Type B pancreatic cell (in vitro differentiated cells): Measurements from ENCODE around the gene TLR7. TPM values are rescaled to one million over a fixed set of nuclear protein-coding genes. Genes with fewer than 3 reads are reported as not detected.

Experiments used
- DNase-seq: peaks from one replicate; pipeline ENCODE4 v3.0.0; 2021; ENCODE audit warnings: mixed read lengths; ENCODE audit not compliant: unreplicated experiment; ENCODE audit errors: extremely low spot score
- H3K27ac Mint-ChIP-seq: 2 replicates; pipeline ENCODE4 v1.8.0; 2021; ENCODE audit warnings: mild to moderate bottlenecking, mixed read lengths
- H3K27me3 Mint-ChIP-seq: 2 replicates; pipeline ENCODE4 v1.8.0; 2021; ENCODE audit warnings: mixed read lengths
- H3K36me3 Mint-ChIP-seq: 2 replicates; pipeline ENCODE4 v1.8.0; 2021; ENCODE audit warnings: mixed read lengths
- H3K4me1 Mint-ChIP-seq: one replicate; pipeline ENCODE4 v1.8.0; 2021; ENCODE audit warnings: mixed read lengths; ENCODE audit not compliant: unreplicated experiment
- H3K4me3 Mint-ChIP-seq: 2 replicates; pipeline ENCODE4 v1.8.0; 2021; ENCODE audit warnings: mild to moderate bottlenecking, mixed read lengths
- H3K9me3 Mint-ChIP-seq: 2 replicates; pipeline ENCODE4 v1.8.0; 2021; ENCODE audit warnings: mixed read lengths
- total RNA-seq: library from RNA; stranded (reverse); gene quantifications from 2 replicates; pipeline ENCODE4 v1.2.1, GENCODE V29; 2021; ENCODE audit warnings: low replicate concordance
- TF ChIP-seq, protein P1 (sequence below): fragments of 200-600 bp; sonication (generic); conservative IDR thresholded peaks from 2 replicates; pipeline ENCODE4 v1.5.0; 2021; ENCODE audit warnings: antibody characterized with exemption, mild to moderate bottlenecking

Gene TLR7
- total RNA-seq, 1 donor from 2014 or later = 0.05 TPM

- H3K4me1 Mint-ChIP-seq = no peaks in the 10 kb centered on the region
- no peak overlapping the region for H3K27ac Mint-ChIP-seq
- TF ChIP-seq, protein P1, sequence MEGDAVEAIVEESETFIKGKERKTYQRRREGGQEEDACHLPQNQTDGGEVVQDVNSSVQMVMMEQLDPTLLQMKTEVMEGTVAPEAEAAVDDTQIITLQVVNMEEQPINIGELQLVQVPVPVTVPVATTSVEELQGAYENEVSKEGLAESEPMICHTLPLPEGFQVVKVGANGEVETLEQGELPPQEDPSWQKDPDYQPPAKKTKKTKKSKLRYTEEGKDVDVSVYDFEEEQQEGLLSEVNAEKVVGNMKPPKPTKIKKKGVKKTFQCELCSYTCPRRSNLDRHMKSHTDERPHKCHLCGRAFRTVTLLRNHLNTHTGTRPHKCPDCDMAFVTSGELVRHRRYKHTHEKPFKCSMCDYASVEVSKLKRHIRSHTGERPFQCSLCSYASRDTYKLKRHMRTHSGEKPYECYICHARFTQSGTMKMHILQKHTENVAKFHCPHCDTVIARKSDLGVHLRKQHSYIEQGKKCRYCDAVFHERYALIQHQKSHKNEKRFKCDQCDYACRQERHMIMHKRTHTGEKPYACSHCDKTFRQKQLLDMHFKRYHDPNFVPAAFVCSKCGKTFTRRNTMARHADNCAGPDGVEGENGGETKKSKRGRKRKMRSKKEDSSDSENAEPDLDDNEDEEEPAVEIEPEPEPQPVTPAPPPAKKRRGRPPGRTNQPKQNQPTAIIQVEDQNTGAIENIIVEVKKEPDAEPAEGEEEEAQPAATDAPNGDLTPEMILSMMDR = no peak
- no peak for DNase-seq
- H3K9me3 Mint-ChIP-seq = peaks cover 3% of the 10 kb centered on the region
- H3K4me3 Mint-ChIP-seq = no peak overlapping the region
- no peaks in the 10 kb centered on the region for H3K27me3 Mint-ChIP-seq
- no peaks in the 10 kb centered on the region for H3K36me3 Mint-ChIP-seq
These were observed 29.0 kb downstream of the TLR7 start for GRCh38 chrX:12895866-12896265.

DNA sequence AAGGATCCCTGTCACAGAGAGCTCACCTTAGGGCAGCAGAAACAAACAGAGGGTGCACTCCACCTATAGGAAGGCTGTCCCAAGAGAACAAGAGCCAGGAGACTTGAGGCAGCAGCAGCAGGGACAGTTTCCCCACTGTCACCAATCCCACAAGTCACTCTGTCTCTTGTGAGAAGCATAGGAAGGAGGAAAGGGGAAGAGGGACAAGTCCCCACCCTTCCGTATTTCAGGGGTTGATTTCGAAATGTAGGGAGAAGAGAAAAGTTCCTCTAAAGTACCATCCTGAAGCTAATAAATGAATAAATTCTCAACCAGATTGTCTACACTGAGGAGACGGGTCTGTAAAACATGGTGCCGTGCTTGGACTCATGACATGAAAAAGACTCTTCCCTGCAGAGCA, 30.1 kb downstream of the TLR7 start:
- Mint-ChIP-seq H3K9me3 (peaks cover 3% of the 10 kb centered on the region), H3K27ac (no peak overlapping the region), H3K36me3 (no peaks in the 10 kb centered on the region), H3K27me3 (no peaks in the 10 kb centered on the region), H3K4me1 (no peaks in the 10 kb centered on the region), H3K4me3 (no peak overlapping the region)
- TF ChIP-seq, protein P1 = no peak
- DNase-seq = no peak

- Mint-ChIP-seq H3K27ac (no peak overlapping the region), H3K27me3 (no peaks in the 10 kb centered on the region), H3K36me3 (no peaks in the 10 kb centered on the region), H3K4me1 (no peaks in the 10 kb centered on the region), H3K9me3 (peaks cover 3% of the 10 kb centered on the region), H3K4me3 (no peak overlapping the region)
- TF ChIP-seq, protein P1 = no peak
- DNase-seq = no peak
These were observed 31.2 kb downstream of the TLR7 start for GRCh38 chrX:12898073-12898472.

DNA sequence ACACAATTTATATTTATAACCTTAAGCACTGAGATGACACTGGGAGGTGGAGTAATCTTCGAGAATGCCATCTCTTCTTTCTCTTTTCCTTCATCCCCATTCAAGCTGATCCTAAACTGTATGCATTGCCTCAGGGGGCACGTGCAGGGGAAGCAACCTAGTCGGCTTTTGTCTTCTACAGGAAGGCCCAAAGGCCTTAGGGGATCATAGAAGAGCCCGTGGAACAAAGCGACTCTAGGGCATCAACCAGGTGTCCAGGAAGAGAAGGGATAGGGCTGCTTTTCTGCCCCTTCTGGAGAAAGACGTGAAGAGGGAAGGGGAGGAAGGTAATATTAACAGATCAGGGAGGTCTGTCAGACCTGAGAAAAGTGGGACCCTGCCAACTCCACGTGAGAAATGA, 32.6 kb downstream of the TLR7 start:
- TF ChIP-seq, protein P1 = no peak
- DNase-seq = no peak
- Mint-ChIP-seq H3K4me3 (no peak overlapping the region), H3K4me1 (no peaks in the 10 kb centered on the region), H3K9me3 (peaks cover 3% of the 10 kb centered on the region), H3K27ac (no peak overlapping the region), H3K36me3 (no peaks in the 10 kb centered on the region), H3K27me3 (no peaks in the 10 kb centered on the region)

DNA sequence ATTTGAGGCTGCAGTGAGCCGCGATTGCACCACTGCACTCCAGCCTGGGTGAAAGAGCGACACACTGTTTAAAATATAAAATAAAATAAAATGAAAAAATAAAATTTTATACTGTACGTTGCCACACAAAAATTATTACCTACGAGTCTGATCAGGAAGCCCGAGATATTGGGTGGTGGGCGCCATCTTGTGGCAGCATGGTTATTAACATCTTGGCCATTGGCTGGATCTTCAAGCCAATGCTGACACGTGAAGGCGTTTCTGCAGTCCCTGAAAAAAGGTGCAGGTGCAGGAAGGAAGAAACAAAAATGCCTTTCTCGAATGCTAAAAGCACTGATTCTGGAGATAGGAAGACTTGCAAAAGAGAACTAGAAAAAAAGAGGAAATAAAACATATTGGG, 34.6 kb downstream of the TLR7 start:
- Mint-ChIP-seq H3K27me3 (no peaks in the 10 kb centered on the region), H3K27ac (no peak overlapping the region), H3K4me3 (no peak overlapping the region), H3K9me3 (peaks cover 3% of the 10 kb centered on the region), H3K36me3 (no peaks in the 10 kb centered on the region), H3K4me1 (no peaks in the 10 kb centered on the region)
- no peak for DNase-seq
- TF ChIP-seq, protein P1 = peak; percentile 81

GRCh38 chrX:12903646-12904045, 36.8 kb downstream of the TLR7 start:
- no peaks in the 10 kb centered on the region for H3K9me3 Mint-ChIP-seq
- no peak for DNase-seq
- no peaks in the 10 kb centered on the region for H3K4me1 Mint-ChIP-seq
- no peaks in the 10 kb centered on the region for H3K27me3 Mint-ChIP-seq
- no peaks in the 10 kb centered on the region for H3K36me3 Mint-ChIP-seq
- TF ChIP-seq, protein P1 = no peak
- H3K27ac Mint-ChIP-seq = no peak overlapping the region
- H3K4me3 Mint-ChIP-seq = no peak overlapping the region
